Subcutaneous abdominal adipose tissue (tissue), 5 donors: ENCODE results near the gene SLCO1A2.
"Not testable (repeated sequence)": the region's sequence is repeated elsewhere in the genome, so short reads cannot be mapped to it uniquely, and the experiment has no call there.

Experiments used
- H3K27ac ChIP-seq: one replicate; pipeline ENCODE4 v1.7.0; 2013; ENCODE audit warnings: low read depth, mild to moderate bottlenecking, inconsistent platforms, low read length, moderate library complexity
- H3K27me3 ChIP-seq, 5 donors: one replicate each; pipeline ENCODE4 v1.7.0; 2013; ENCODE audit warnings: low read length in 5 of 5, inconsistent platforms in 1 of 5; ENCODE audit not compliant: control insufficient read depth in 5 of 5, insufficient read depth in 4 of 5
- H3K36me3 ChIP-seq, 5 donors: one replicate each; pipeline ENCODE4 v1.7.0; 2013; ENCODE audit warnings: low read length in 5 of 5; ENCODE audit not compliant: control insufficient read depth in 5 of 5, insufficient read depth in 5 of 5
- H3K4me1 ChIP-seq, 5 donors: one replicate each; pipeline ENCODE4 v1.7.0; 2013; ENCODE audit warnings: low read length in 5 of 5, mild to moderate bottlenecking in 3 of 5, moderate library complexity in 1 of 5; ENCODE audit not compliant: control insufficient read depth in 5 of 5, insufficient read depth in 5 of 5
- H3K4me3 ChIP-seq, 5 donors: one replicate each; pipeline ENCODE4 v1.7.0; 2013; ENCODE audit warnings: low read length in 5 of 5, low read depth in 1 of 5
- H3K9ac ChIP-seq, 5 donors: one replicate each; pipeline ENCODE4 v1.7.0; 2013; ENCODE audit warnings: low read length in 5 of 5, mild to moderate bottlenecking in 4 of 5, moderate library complexity in 3 of 5
- H3K9me3 ChIP-seq, 5 donors: one replicate each; pipeline ENCODE4 v1.7.0; 2013; ENCODE audit warnings: low read length in 5 of 5; ENCODE audit not compliant: control insufficient read depth in 5 of 5
- donor health status: healthy.
- donor health status: healthy.
- donor health status: healthy.
- donor health status: healthy.
- donor health status: healthy.

Gene SLCO1A2

DNA sequence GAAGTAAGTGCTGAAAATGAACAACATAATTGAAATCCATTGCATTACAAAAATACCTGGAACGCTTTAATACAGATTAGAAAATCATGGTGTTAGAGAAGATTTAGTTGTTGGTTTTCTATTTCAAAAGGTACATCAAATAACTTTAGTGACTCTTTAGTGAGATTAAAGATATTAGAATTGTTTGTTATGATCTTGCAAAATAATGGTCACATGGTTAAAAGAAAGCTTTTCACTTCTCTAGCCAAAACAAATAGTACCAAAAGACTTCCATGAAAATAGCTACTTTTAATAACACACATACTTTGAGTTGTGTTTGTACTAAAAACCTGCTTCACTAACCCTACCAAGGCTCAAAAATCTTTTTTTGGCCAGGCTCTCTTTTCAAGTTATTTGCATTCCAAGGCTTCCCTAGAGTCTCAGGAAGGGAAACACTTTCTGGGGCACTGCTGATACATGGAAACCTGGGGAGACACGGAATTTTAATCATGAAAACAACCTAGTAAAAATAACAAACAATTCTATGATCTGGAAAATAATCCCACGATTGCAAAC lies at the start of gene SLCO1A2:
Gene SLCO1A2 (minus strand): TSS at position 147 of the 555 bp plus-strand sequence. CDS start 270 bp downstream, outside the sequence.
- Histone ChIP-seq H3K9me3 (peaks cover 0 to 8% (median 7%) of the 10 kb centered on the region in 5 donors), H3K4me3 (no peak within 1 kb of the TSS), H3K27ac (no peak within 1 kb of the TSS), H3K4me1 (no peaks in the 10 kb centered on the region), H3K36me3 (no peaks in the 10 kb centered on the region), H3K9ac (no peak within 1 kb of the TSS), H3K27me3 (no peaks in the 10 kb centered on the region)

DNA sequence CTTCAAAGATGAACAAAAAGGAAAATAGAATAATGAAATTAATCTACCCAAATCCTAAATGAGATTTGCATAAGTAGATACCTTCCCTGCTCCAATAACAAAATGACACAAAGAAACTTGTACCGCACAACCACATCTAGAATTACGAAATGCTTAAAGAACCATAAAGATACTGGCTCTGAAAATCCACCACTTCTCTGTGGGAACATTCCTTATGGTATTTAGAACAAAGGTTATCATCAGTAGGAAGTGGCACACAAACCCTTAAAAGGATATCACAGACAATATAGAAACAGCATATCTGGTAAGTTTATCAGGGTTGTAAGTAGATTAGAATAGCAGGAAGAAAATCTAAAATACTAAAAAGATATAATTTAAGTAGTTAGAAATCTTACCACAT lies 49.5 kb upstream of the SLCO1A2 start:
- Histone ChIP-seq H3K36me3 (no peaks in the 10 kb centered on the region), H3K9me3 (no peaks in the 10 kb centered on the region), H3K27me3 (no peaks in the 10 kb centered on the region), H3K27ac (no peak overlapping the region), H3K9ac (no peak overlapping the region), H3K4me3 (no peak overlapping the region), H3K4me1 (no peaks in the 10 kb centered on the region)

- H3K4me1 ChIP-seq, H3K9ac ChIP-seq, H3K9me3 ChIP-seq, H3K27me3 ChIP-seq, H3K4me3 ChIP-seq, H3K27ac ChIP-seq, H3K36me3 ChIP-seq: not testable (repeated sequence)
Measured at GRCh38 chr12:21381320-21381719, 46.6 kb upstream of the SLCO1A2 start.

DNA sequence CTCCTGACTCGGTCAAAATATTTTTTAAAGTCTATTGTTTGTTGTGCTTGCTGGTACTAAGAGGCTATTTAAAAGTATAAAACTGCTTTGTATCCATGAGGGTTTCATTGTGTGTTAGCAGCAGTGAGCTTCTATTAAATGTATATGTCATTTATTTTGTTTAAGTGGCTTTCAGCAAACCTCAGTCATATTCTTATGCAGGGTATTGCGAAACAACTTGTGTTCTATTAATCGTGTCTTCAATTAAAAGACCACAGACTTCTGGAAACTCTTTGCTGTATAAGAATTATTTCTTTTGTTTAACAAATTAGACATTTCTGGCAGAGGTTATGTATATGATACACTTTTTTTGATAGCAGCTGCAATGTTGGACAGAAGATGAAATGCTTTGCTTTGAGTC lies 44.5 kb upstream of the SLCO1A2 start:
- Histone ChIP-seq H3K27ac (no peak overlapping the region), H3K4me1 (no peaks in the 10 kb centered on the region), H3K4me3 (no peak overlapping the region), H3K27me3 (peaks cover 0 to 2% (median 0%) of the 10 kb centered on the region in 5 donors), H3K9me3 (no peaks in the 10 kb centered on the region), H3K9ac (no peak overlapping the region), H3K36me3 (no peaks in the 10 kb centered on the region)

GRCh38 chr12:21372602-21373001 lies 37.9 kb upstream of the SLCO1A2 start, which contains the start of gene IAPP:
TSS of gene IAPP (plus strand) at chr12:21372902. CDS start at chr12:21373352, 450 bp downstream.
- Histone ChIP-seq H3K27me3 (peaks cover 0 to 2% (median 0%) of the 10 kb centered on the region in 5 donors), H3K9me3 (no peaks in the 10 kb centered on the region), H3K4me3 (no peak within 1 kb of the TSS), H3K36me3 (no peaks in the 10 kb centered on the region), H3K27ac (no peak within 1 kb of the TSS), H3K4me1 (no peaks in the 10 kb centered on the region), H3K9ac (no peak within 1 kb of the TSS)

DNA sequence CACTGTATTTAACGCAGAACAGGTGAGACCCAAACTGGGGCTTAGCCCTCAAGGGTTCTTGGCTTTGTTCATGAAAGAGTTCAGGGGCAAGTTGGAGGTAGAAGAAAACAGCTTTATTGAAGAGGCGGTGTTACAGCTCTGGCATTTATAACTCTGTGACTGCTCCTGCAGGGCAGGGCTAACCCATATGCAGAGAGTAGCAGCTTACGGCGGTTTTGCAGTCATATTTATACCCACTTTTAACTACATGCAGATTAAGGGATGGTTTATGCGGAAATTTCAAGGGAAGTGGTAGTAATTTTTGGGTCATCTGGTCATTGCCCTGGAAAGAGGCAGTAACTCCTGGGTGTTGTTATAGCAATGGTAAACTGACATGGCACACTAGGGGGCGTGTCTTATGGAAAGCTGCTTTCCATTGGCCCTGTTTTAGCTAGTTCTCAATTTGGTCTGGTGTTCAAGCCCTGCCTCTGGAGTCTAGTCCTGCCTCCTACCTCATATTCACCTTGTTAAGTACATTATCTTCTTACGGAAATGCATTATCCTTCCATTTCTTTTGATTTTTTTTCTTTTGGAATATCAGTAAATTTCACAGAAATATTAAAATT lies 36.2 kb upstream of the SLCO1A2 start:
- Histone ChIP-seq H3K27ac (no peak overlapping the region), H3K4me1 (no peaks in the 10 kb centered on the region), H3K27me3 (no peaks in the 10 kb centered on the region), H3K9ac (no peak overlapping the region), H3K4me3 (no peak overlapping the region), H3K9me3 (no peaks in the 10 kb centered on the region), H3K36me3 (no peaks in the 10 kb centered on the region)

DNA sequence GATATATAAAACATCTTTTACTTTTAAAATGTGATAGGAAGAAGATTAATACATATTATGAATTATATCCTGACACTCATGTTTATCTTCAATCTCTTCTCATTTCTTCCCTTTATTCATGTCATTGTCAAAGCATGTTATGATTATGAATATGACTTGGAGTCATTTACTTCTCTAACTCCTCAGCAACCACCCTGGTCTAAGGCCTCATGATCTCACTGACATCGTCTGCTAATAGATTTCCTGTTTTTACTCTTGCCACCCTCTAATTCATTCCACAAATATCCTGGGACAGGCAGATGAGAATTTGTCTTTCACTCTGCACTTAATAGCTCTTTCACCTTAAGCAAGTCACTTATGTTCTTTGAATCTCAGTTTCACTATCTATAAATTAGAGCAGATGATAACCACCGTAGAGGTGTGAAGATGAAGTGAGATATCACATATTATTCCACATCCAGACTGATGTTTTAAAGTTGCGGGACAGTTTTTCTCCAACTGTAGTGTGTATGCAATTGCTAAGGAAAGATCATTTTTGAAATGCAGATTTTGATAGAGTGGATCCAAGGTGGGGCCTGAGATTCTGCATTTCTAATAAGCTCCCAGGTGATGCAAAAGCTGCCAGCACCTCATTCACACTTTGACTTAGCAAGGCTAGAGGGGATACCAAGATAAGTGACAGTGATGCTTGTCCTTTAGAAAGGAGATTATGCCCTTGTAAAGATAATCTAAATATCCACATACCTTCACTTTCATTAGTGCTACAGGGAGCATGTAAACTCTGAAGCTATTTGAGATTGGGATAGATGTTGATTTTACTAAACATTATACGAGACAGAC lies 34.6 kb upstream of the SLCO1A2 start:
- H3K27me3 ChIP-seq = no peaks in the 10 kb centered on the region
- H3K4me1 ChIP-seq = no peaks in the 10 kb centered on the region
- no peak overlapping the region for H3K27ac ChIP-seq
- H3K9ac ChIP-seq = no peak overlapping the region
- H3K4me3 ChIP-seq = no peak overlapping the region
- H3K9me3 ChIP-seq = no peaks in the 10 kb centered on the region
- no peaks in the 10 kb centered on the region for H3K36me3 ChIP-seq

GRCh38 chr12:21360632-21361031 lies 25.9 kb upstream of the SLCO1A2 start:
- H3K27me3 ChIP-seq, H3K36me3 ChIP-seq, H3K4me3 ChIP-seq, H3K4me1 ChIP-seq, H3K27ac ChIP-seq, H3K9ac ChIP-seq, H3K9me3 ChIP-seq: not testable (repeated sequence)

GRCh38 chr12:21354641-21355040 lies 19.9 kb upstream of the SLCO1A2 start:
- Histone ChIP-seq H3K9ac (no peak overlapping the region), H3K9me3 (no peaks in the 10 kb centered on the region), H3K27me3 (no peaks in the 10 kb centered on the region), H3K4me3 (no peak overlapping the region), H3K27ac (no peak overlapping the region), H3K36me3 (no peaks in the 10 kb centered on the region), H3K4me1 (no peaks in the 10 kb centered on the region)

GRCh38 chr12:21353948-21354347 lies 19.2 kb upstream of the SLCO1A2 start:
- Histone ChIP-seq H3K4me1 (no peaks in the 10 kb centered on the region), H3K36me3 (no peaks in the 10 kb centered on the region), H3K27me3 (no peaks in the 10 kb centered on the region), H3K4me3 (no peak overlapping the region), H3K9ac (no peak overlapping the region), H3K27ac (no peak overlapping the region), H3K9me3 (no peaks in the 10 kb centered on the region)
